Heart left ventricle (tissue), 16 donors: ENCODE results near the gene ATP9A. TPM values are rescaled to one million over a fixed set of nuclear protein-coding genes. Genes with fewer than 3 reads are reported as not detected.
"Not testable (repeated sequence)": the region's sequence is repeated elsewhere in the genome, so short reads cannot be mapped to it uniquely, and the experiment has no call there.

Source experiments
- ATAC-seq, 4 donors: fragments of 200-7000 bp; cut with Tn5 transposase; one replicate each; pipeline ENCODE4 v1.9.1; 2020 to 2022; ENCODE audit warnings: moderate library complexity in 4 of 4, mild to moderate bottlenecking in 3 of 4, moderate number of reproducible peaks in 1 of 4
- DNase-seq, 5 donors: peaks; one replicate each; pipeline ENCODE4 v3.0.0-alpha.2; 2020
- H3K27ac ChIP-seq, 12 donors: fragments of 200-600 bp; sonication (generic) in 4 of 12; one replicate each; pipeline versions ENCODE4 v1.5.0 to v1.8.0; 2016 to 2022; ENCODE audit warnings: mild to moderate bottlenecking in 2 of 12
- H3K27me3 ChIP-seq, 9 donors: fragments of 200-600 bp; sonication (generic) in 2 of 9; one replicate each; pipeline versions ENCODE4 v1.5.1 to v1.8.0; 2016 to 2022; ENCODE audit warnings: mild to moderate bottlenecking in 3 of 9
- H3K36me3 ChIP-seq, 9 donors: fragments of 200-600 bp; sonication (generic) in 2 of 9; one replicate each; pipeline versions ENCODE4 v1.5.0 to v1.8.0; 2018 to 2022; ENCODE audit warnings: mild to moderate bottlenecking in 2 of 9
- H3K4me1 ChIP-seq, 12 donors: fragments of 200-600 bp; sonication (generic) in 4 of 12; one replicate each; pipeline versions ENCODE4 v1.5.0 to v1.8.0; 2016 to 2022; ENCODE audit warnings: mild to moderate bottlenecking in 3 of 12
- H3K4me3 ChIP-seq, 12 donors: fragments of 200-600 bp; sonication (generic) in 4 of 12; one replicate each; pipeline versions ENCODE4 v1.5.0 to v1.8.0; 2017 to 2022; ENCODE audit warnings: mild to moderate bottlenecking in 9 of 12, moderate library complexity in 4 of 12
- H3K9me3 ChIP-seq, 12 donors: fragments of 200-600 bp; sonication (generic) in 4 of 12; one replicate each; pipeline versions ENCODE4 v1.5.0 to v1.8.0; 2016 to 2022; ENCODE audit warnings: mild to moderate bottlenecking in 1 of 12
- CTCF ChIP-seq, 12 donors: fragments of 200-600 bp; sonication (generic) in 4 of 12; IDR thresholded peaks; one replicate each; pipeline versions ENCODE4 v1.5.0 to v1.8.0; 2018 to 2022; ENCODE audit warnings: antibody characterized with exemption in 12 of 12, mild to moderate bottlenecking in 5 of 12
- POLR2A ChIP-seq, 2 donors: fragments of 450-650 bp; IDR thresholded peaks; one replicate each; pipeline ENCODE4 v1.6.1; 2017; ENCODE audit warnings: antibody characterized with exemption in 2 of 2, mild to moderate bottlenecking in 2 of 2, moderate library complexity in 2 of 2
- WGBS, 4 donors: extraction: QIAGEN DNeasy Blood & Tissue Kit in 2 of 4; methylation state at CpG; one replicate each; pipeline versions ENCODE4 v1.1.5 to v1.1.7; 2013 to 2018; 5-methylcytosine and 5-hydroxymethylcytosine counted together
- intact Hi-C, 10 donors: fragments of 100-400 bp; cut with DNase I; formaldehyde crosslinking; loops; one replicate each; pipeline versions ENCODE4 v1.11.1 to v1.14.2; 2022
- polyA plus RNA-seq, 2 donors: library from polyadenylated mRNA; stranded (reverse); fragments of 200-250 nt; gene quantifications; one replicate each; pipeline ENCODE4 v1.2.3, GENCODE V29; 2013
- total RNA-seq, 9 donors: library from RNA; depleted of rRNA in 2 of 9; stranded (reverse); fragments of >200 nt in 2 of 9; fragmentation: NEBNext Ultra II Directional in 3 of 9; extraction: Animal tissue kit (Norgen Biotek cat#: 25700) in 3 of 9; gene quantifications; one replicate each; pipeline versions ENCODE4 v1.1.0 to v1.2.4, GENCODE V29; 2016 to 2023
- donor health status: ischemic (EF 13 %, LVEDD 7.1; RV severe dilation, severe dysfunction).
- donor health status: healthy with polysubstance abuse.
- donor health status: DM: no; HTN: yes; CAD: no.
- donor health status: DM: no; HTN: no; CAD: no.
- donor health status: ischemic (EF 25% LVEDD 6.9; RV normal size, moderate dysfunction).
- donor health status: ischemic (EF 25% LVEDD 5.7; RV mildly dilated, moderate dysfunction).
- donor health status: healthy.
- donor health status: DM: yes; HTN: yes; CAD: no.
- donor health status: ischemic (EF 35%, LVEDD 5.7; RV mildly dilated, moderate dysfunction).
- donor health status: nonischemic (EF 11% LVEDD 7.7; RV severe dilation, severe dysfunction).
- donor health status: DM: yes; HTN: yes; CAD: no.
- donor health status: PGD.
- donor health status: ischemic (EF 29% LVEDD 5.4; RV normal size, mild dysfunction).
- donor health status: nonischemic (EF 23%, LVEDD 6.1; RV moderate dilation, normal function).

ATP9A gene
- total and polyA plus RNA-seq, 11 donors, result 4.4 to 36.4 (median 27.6) TPM

DNA sequence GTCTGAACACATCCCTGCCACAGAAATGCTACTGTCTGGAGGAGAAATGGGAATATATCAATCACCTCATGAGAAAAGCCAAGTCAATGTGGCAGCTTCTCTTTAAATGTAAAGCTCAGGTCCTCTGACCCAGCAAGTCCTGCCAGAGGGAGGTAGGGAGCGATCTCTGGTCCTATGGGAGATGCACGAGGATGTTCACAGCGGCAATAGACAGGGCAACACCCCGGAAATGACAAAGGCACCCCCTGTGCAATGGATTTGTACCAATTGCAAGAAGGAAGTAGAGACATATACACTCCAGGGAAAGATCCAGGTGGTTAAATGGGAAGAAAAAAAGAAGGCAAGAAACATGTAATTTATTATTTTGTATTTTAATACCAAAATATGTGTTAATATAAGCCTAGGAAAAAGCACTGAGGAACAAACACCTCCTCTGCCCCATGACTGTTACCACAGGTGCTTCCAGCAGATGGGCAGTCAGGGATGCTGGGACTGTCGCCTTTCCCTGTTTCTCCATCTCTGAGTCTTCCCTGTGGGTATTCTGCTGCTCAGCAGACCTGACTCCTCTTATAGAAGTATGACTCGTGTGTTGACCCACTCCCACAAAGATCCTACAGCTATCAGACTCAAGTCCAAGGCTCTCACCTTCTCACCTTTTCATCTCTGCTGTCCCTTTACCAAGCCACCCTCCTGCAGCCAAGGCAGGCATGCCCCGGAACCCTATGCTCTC, 20.8 kb downstream of the ATP9A start:
- Histone ChIP-seq H3K27me3 (no peaks in the 10 kb centered on the region), H3K27ac (no peak overlapping the region), H3K36me3 (no peaks in the 10 kb centered on the region), H3K9me3 (no peaks in the 10 kb centered on the region), H3K4me1 (peaks cover 0 to 26% (median 14%) of the 10 kb centered on the region in 12 donors), H3K4me3 (no peak overlapping the region)
- TF ChIP-seq POLR2A (IDR thresholded peaks at IDR 0.05), result no peak
- intact Hi-C loops, result no loop called here
- 70 to 81% (median 72%) methylated on average over 7 of the region's 7 CpGs for WGBS, 4 donors
- DNase-seq, result no peak
- ATAC-seq, result no peak

GRCh38 chr20:51745804-51746203, 22.4 kb downstream of the ATP9A start:
- intact Hi-C loops, result no loop called here
- ATAC-seq, result no peak
- Histone ChIP-seq H3K36me3 (no peaks in the 10 kb centered on the region), H3K27ac (no peak overlapping the region), H3K9me3 (no peaks in the 10 kb centered on the region), H3K4me1 (peaks cover 0 to 20% (median 13%) of the 10 kb centered on the region in 12 donors), H3K4me3 (no peak overlapping the region), H3K27me3 (no peaks in the 10 kb centered on the region)
- WGBS, 4 donors, result 83 to 93% (median 88%) methylated on average over 3 of the region's 3 CpGs
- TF ChIP-seq CTCF (IDR thresholded peaks at IDR 0.05) (no peak), POLR2A (IDR thresholded peaks at IDR 0.05) (no peak)
- DNase-seq, result no peak

DNA sequence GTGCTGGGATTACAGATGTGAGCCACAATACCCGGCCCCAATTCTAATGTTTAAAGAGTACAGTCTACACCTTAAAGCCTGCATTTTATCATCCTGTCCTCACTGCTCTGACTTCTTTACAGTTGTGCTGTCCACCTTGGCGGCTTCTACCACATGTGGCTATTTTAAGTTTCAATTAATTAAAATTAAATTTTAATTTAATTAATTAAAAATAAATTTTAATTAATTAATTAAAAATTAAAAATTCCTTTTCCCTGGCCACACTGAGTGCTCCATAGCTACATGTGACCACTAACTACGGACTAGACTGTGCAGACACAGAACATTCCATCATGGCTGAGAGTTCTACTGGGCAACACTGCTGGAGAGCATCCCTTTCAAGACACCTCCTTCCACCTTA, 27.4 kb downstream of the ATP9A start:
- Histone ChIP-seq H3K9me3 (no peaks in the 10 kb centered on the region), H3K4me3 (no peak overlapping the region), H3K27ac (no peak overlapping the region), H3K36me3 (no peaks in the 10 kb centered on the region), H3K27me3 (no peaks in the 10 kb centered on the region), H3K4me1 (peaks cover 0 to 11% (median 3%) of the 10 kb centered on the region in 12 donors)
- WGBS, 4 donors, result 95 to 98% (median 96%) methylated on average over 3 of the region's 3 CpGs
- ATAC-seq (no peak), DNase-seq (no peak)
- TF ChIP-seq POLR2A (IDR thresholded peaks at IDR 0.05) (no peak), CTCF (IDR thresholded peaks at IDR 0.05) (no peak)
- intact Hi-C loops, result no loop called here

GRCh38 chr20:51740308-51740707, 27.9 kb downstream of the ATP9A start:
- H3K4me3 ChIP-seq, ATAC-seq, intact Hi-C loops, H3K36me3 ChIP-seq, H3K27ac ChIP-seq, H3K9me3 ChIP-seq, DNase-seq, H3K27me3 ChIP-seq: not testable (repeated sequence)
- H3K4me1 ChIP-seq, result peaks cover 0 to 15% (median 5%) of the 10 kb centered on the region in 12 donors
- WGBS, 4 donors, result 94 to 97% (median 97%) methylated on average over 6 to 7 of the region's 7 CpGs

GRCh38 chr20:51739722-51740249, 28.4 kb downstream of the ATP9A start:
- DNase-seq (no peak), ATAC-seq (no peak)
- WGBS, 4 donors, result 88 to 96% (median 93%) methylated on average over 4 of the region's 4 CpGs
- H3K27me3 ChIP-seq, result no peaks in the 10 kb centered on the region
- no peaks in the 10 kb centered on the region for H3K36me3 ChIP-seq
- no peak overlapping the region for H3K27ac ChIP-seq
- H3K4me1 ChIP-seq, result peaks cover 0 to 20% (median 5%) of the 10 kb centered on the region in 12 donors
- H3K4me3 ChIP-seq, result no peak overlapping the region
- TF ChIP-seq CTCF (IDR thresholded peaks at IDR 0.05) (no peak), POLR2A (IDR thresholded peaks at IDR 0.05) (no peak)
- no peaks in the 10 kb centered on the region for H3K9me3 ChIP-seq
- intact Hi-C loops, result no loop called here
